NCI-H446 (cell line): Measurements from ENCODE around the gene KRTAP10-4.

Source experiments
- DNase-seq, 2 experiments: peaks; one replicate each; lab custom pipeline; 2025; lab: John Stamatoyannopoulos, UW

KRTAP10-4 gene

GRCh38 chr21:44617071-44617501 lies 43.6 kb downstream of the KRTAP10-4 start:
- no peak for DNase-seq

- no peak for DNase-seq
Measured at GRCh38 chr21:44618504-44618903, 45.0 kb downstream of the KRTAP10-4 start.

GRCh38 chr21:44618909-44619308 lies 45.4 kb downstream of the KRTAP10-4 start:
- DNase-seq = no peak

- DNase-seq = no peak
Measured at GRCh38 chr21:44619886-44620285, 46.4 kb downstream of the KRTAP10-4 start.

GRCh38 chr21:44623575-44623974 lies 50.0 kb downstream of the KRTAP10-4 start:
- DNase-seq = no peak
